ENCODE results near the gene COL13A1. TPM values are rescaled to one million over a fixed set of nuclear protein-coding genes. Genes with fewer than 3 reads are reported as not detected.
A peak's percentile ranks its signal among the peaks of the same experiment; 100 is the strongest.

The COL13A1 gene
- total RNA-seq, 1 donor from 2014 or later, result 29.2 TPM

- H3K4me1 Mint-ChIP-seq (ENCODE audit: unreplicated experiment), result peaks cover 51% of the 10 kb centered on the region
- no peaks in the 10 kb centered on the region for H3K9me3 Mint-ChIP-seq (ENCODE audit: unreplicated experiment)
- peak overlapping the region; percentile 34 for H3K27ac Mint-ChIP-seq (ENCODE audit: unreplicated experiment)
- no peak for DNase-seq (ENCODE audit: extremely low spot score, unreplicated experiment)
- no peak for TF ChIP-seq CTCF (IDR thresholded peaks at IDR 0.05)
- no peak overlapping the region for H3K4me3 Mint-ChIP-seq (ENCODE audit: unreplicated experiment)
- H3K27me3 Mint-ChIP-seq (ENCODE audit: unreplicated experiment), result no peaks in the 10 kb centered on the region
- H3K36me3 Mint-ChIP-seq (ENCODE audit: unreplicated experiment), result no peaks in the 10 kb centered on the region
These were observed 45.8 kb downstream of the COL13A1 start for GRCh38 chr10:69847458-69847857.

- H3K36me3 Mint-ChIP-seq (ENCODE audit: unreplicated experiment), result no peaks in the 10 kb centered on the region
These were observed 46.2 kb downstream of the COL13A1 start for GRCh38 chr10:69847883-69848282.

GRCh38 chr10:69848454-69848853 lies 46.7 kb downstream of the COL13A1 start:
- Mint-ChIP-seq H3K27ac (ENCODE audit: unreplicated experiment) (no peak overlapping the region), H3K27me3 (ENCODE audit: unreplicated experiment) (no peaks in the 10 kb centered on the region)

More at GRCh38 chr10:69847883-69848282, 46.2 kb downstream of the COL13A1 start:
- TF ChIP-seq CTCF (IDR thresholded peaks at IDR 0.05), result no peak
- no peaks in the 10 kb centered on the region for H3K9me3 Mint-ChIP-seq (ENCODE audit: unreplicated experiment)
- H3K4me3 Mint-ChIP-seq (ENCODE audit: unreplicated experiment), result no peak overlapping the region
- no peaks in the 10 kb centered on the region for H3K27me3 Mint-ChIP-seq (ENCODE audit: unreplicated experiment)
- H3K27ac Mint-ChIP-seq (ENCODE audit: unreplicated experiment), result peak overlapping the region; percentile 28
- peaks cover 52% of the 10 kb centered on the region for H3K4me1 Mint-ChIP-seq (ENCODE audit: unreplicated experiment)
- DNase-seq (ENCODE audit: extremely low spot score, unreplicated experiment), result no peak

GRCh38 chr10:69849825-69850224 lies 48.1 kb downstream of the COL13A1 start:
- H3K36me3 Mint-ChIP-seq (ENCODE audit: unreplicated experiment), result no peaks in the 10 kb centered on the region
- H3K27ac Mint-ChIP-seq (ENCODE audit: unreplicated experiment), result no peak overlapping the region
- DNase-seq (ENCODE audit: extremely low spot score, unreplicated experiment), result no peak
- TF ChIP-seq CTCF (IDR thresholded peaks at IDR 0.05), result no peak
- H3K27me3 Mint-ChIP-seq (ENCODE audit: unreplicated experiment), result no peaks in the 10 kb centered on the region
- H3K4me1 Mint-ChIP-seq (ENCODE audit: unreplicated experiment), result peaks cover 55% of the 10 kb centered on the region
- H3K9me3 Mint-ChIP-seq (ENCODE audit: unreplicated experiment), result no peaks in the 10 kb centered on the region
- no peak overlapping the region for H3K4me3 Mint-ChIP-seq (ENCODE audit: unreplicated experiment)

More at GRCh38 chr10:69848454-69848853, 46.7 kb downstream of the COL13A1 start:
- no peak for DNase-seq (ENCODE audit: extremely low spot score, unreplicated experiment)
- Mint-ChIP-seq H3K36me3 (ENCODE audit: unreplicated experiment) (no peaks in the 10 kb centered on the region), H3K4me1 (ENCODE audit: unreplicated experiment) (peaks cover 54% of the 10 kb centered on the region), H3K4me3 (ENCODE audit: unreplicated experiment) (no peak overlapping the region), H3K9me3 (ENCODE audit: unreplicated experiment) (no peaks in the 10 kb centered on the region)
- TF ChIP-seq CTCF (IDR thresholded peaks at IDR 0.05), result no peak

- no peak for DNase-seq (ENCODE audit: extremely low spot score, unreplicated experiment)
- TF ChIP-seq CTCF (IDR thresholded peaks at IDR 0.05), result no peak
- H3K27me3 Mint-ChIP-seq (ENCODE audit: unreplicated experiment), result no peaks in the 10 kb centered on the region
- H3K9me3 Mint-ChIP-seq (ENCODE audit: unreplicated experiment), result no peaks in the 10 kb centered on the region
- H3K4me1 Mint-ChIP-seq (ENCODE audit: unreplicated experiment), result peaks cover 52% of the 10 kb centered on the region
- no peaks in the 10 kb centered on the region for H3K36me3 Mint-ChIP-seq (ENCODE audit: unreplicated experiment)
- no peak overlapping the region for H3K27ac Mint-ChIP-seq (ENCODE audit: unreplicated experiment)
- H3K4me3 Mint-ChIP-seq (ENCODE audit: unreplicated experiment), result no peak overlapping the region
These were observed 48.7 kb downstream of the COL13A1 start for GRCh38 chr10:69850440-69850839.

Measured in osteocyte (in vitro differentiated cells).